ENCODE measurements around the gene ASB15.
"Not testable (repeated sequence)": the region's sequence is repeated elsewhere in the genome, so short reads cannot be mapped to it uniquely, and the experiment has no call there.

Gene ASB15

DNA sequence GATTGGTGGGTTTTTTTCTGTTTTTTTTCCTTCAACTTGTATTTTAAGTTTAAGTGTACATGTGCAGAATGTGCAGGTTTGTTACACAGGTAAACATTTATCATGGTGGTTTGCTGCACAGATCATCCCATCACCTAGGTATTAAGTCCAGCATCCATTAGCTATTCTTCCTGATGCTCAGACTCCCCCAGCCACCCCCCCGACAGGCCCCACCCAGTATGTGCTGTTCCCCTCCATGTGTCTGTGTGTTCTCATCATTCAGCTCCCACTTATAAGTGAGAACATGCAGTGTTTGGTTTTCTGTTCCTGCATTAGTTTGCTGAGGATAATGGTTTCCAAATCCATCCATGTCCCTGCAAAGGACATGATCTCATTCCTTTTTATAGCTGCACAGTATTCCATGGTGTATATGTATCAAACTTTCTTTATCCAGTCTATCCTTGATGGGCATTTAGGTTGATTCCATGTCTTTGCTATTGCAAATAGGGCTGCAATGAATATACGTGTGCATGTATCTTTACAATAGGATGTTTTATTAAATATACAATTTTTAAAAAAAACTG is 32.5 kb downstream of the ASB15 start:
- H3K27me3 ChIP-seq (ENCODE audit: control insufficient read depth, insufficient read depth, low read length); H3K36me3 ChIP-seq (ENCODE audit: control insufficient read depth, insufficient read depth, low read length); H3K4me3 ChIP-seq (ENCODE audit: low read length); H3K4me1 ChIP-seq (ENCODE audit: control insufficient read depth, insufficient read depth, low read length); H3K27ac ChIP-seq (ENCODE audit: low read length); H3K9me3 ChIP-seq (ENCODE audit: control insufficient read depth, insufficient read depth, low read length); DNase-seq (ENCODE audit: low read depth, low spot score): not testable (repeated sequence)
- WGBS (ENCODE audit: insufficient coverage, insufficient read length): no CpG with 5 or more reads among the region's 2 CpGs

DNA sequence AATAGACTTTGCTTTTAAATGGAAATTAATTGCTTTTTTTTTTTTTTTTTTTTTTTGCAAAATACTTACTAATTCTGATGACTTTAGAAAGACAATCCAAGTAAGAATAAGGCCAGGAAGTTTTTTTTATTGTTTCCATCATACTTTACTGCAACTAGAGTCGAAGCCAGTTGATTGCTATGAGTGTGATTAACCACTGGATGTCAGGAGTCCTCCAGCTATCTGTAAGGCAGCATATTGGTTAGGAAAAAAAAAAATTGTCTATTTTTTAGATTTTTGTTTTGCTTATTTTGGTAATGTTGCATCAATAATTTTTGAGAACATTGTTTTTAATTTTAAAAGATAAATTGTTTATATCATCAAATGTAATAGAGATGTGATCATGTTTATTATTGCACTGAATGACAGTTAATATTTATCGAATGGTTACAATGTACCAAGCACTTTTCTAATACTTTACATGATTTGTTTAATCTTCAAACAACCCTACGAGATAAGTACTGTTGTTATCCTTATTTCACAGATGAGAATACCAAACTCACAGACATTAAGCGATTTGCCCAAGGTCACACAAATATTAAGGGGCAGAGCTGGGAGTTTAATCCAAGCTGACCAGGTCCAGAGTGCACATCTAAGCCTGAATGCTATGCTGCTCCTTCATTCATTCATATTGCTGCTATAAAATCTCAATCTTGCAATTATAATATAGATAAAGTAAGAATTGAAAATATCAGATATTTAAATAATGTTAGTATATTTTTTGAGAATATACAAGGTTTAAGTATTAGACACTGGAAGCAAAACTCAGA is 34.1 kb downstream of the ASB15 start:
- no CpG with 5 or more reads among the region's 4 CpGs for WGBS (ENCODE audit: insufficient coverage, insufficient read length)
- no peaks in the 10 kb centered on the region for H3K4me1 ChIP-seq (ENCODE audit: control insufficient read depth, insufficient read depth, low read length)
- DNase-seq (ENCODE audit: low read depth, low spot score): no peak

GRCh38 chr7:123637203-123637602 is 35.6 kb downstream of the ASB15 start:
- H3K4me3 ChIP-seq (ENCODE audit: low read length): no peak overlapping the region
- no peaks in the 10 kb centered on the region for H3K9me3 ChIP-seq (ENCODE audit: control insufficient read depth, insufficient read depth, low read length)
- no peak for DNase-seq (ENCODE audit: low read depth, low spot score)
- H3K4me1 ChIP-seq (ENCODE audit: control insufficient read depth, insufficient read depth, low read length): no peaks in the 10 kb centered on the region
- H3K36me3 ChIP-seq (ENCODE audit: control insufficient read depth, insufficient read depth, low read length): no peaks in the 10 kb centered on the region; the same call in 1 of the 2 replicates
- no peaks in the 10 kb centered on the region for H3K27me3 ChIP-seq (ENCODE audit: control insufficient read depth, insufficient read depth, low read length)
- H3K27ac ChIP-seq (ENCODE audit: low read length): no peak overlapping the region
- WGBS (ENCODE audit: insufficient coverage, insufficient read length): no CpG with 5 or more reads among the region's 3 CpGs

More for the DNA sequence above, 34.1 kb downstream of the ASB15 start:
- Histone ChIP-seq H3K27me3 (ENCODE audit: control insufficient read depth, insufficient read depth, low read length) (no peaks in the 10 kb centered on the region), H3K36me3 (ENCODE audit: control insufficient read depth, insufficient read depth, low read length) (no peaks in the 10 kb centered on the region; the same call in 1 of the 2 replicates), H3K27ac (ENCODE audit: low read length) (no peak overlapping the region), H3K9me3 (ENCODE audit: control insufficient read depth, insufficient read depth, low read length) (no peaks in the 10 kb centered on the region), H3K4me3 (ENCODE audit: low read length) (no peak overlapping the region)

DNA sequence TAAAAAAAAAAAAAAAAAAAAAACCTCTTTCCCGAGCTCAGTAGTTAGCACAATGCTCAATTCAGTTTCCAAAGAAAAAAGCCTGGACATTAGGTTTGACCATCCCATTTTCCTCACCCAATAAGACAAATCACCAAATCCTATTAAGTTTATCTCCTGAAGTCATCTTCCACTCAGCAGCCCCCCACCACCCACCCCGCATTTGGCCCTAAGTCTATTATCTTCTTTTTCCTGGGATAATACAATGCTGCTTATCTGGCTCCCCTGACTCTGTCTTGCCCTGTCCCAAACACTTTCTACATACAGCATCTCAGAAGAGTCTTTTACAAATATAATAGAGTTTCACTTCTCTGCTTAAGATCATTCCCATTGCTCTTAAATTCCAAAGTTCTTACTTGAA is 36.3 kb downstream of the ASB15 start:
- Histone ChIP-seq H3K4me3 (ENCODE audit: low read length) (no peak overlapping the region), H3K36me3 (ENCODE audit: control insufficient read depth, insufficient read depth, low read length) (no peaks in the 10 kb centered on the region; the same call in 1 of the 2 replicates), H3K27ac (ENCODE audit: low read length) (no peak overlapping the region), H3K27me3 (ENCODE audit: control insufficient read depth, insufficient read depth, low read length) (no peaks in the 10 kb centered on the region), H3K9me3 (ENCODE audit: control insufficient read depth, insufficient read depth, low read length) (no peaks in the 10 kb centered on the region), H3K4me1 (ENCODE audit: control insufficient read depth, insufficient read depth, low read length) (no peaks in the 10 kb centered on the region)
- DNase-seq (ENCODE audit: low read depth, low spot score): no peak
- WGBS (ENCODE audit: insufficient coverage, insufficient read length): no CpG with 5 or more reads among the region's 2 CpGs

- no peaks in the 10 kb centered on the region; the same call in 1 of the 2 replicates for H3K4me1 ChIP-seq (ENCODE audit: control insufficient read depth, insufficient read depth, low read length)
- H3K27me3 ChIP-seq (ENCODE audit: control insufficient read depth, insufficient read depth, low read length): no peaks in the 10 kb centered on the region
- H3K27ac ChIP-seq (ENCODE audit: low read length): no peak overlapping the region
- no peak for DNase-seq (ENCODE audit: low read depth, low spot score)
- no CpG with 5 or more reads among the region's 2 CpGs for WGBS (ENCODE audit: insufficient coverage, insufficient read length)
- no peaks in the 10 kb centered on the region; the same call in 1 of the 2 replicates for H3K36me3 ChIP-seq (ENCODE audit: control insufficient read depth, insufficient read depth, low read length)
- no peaks in the 10 kb centered on the region for H3K9me3 ChIP-seq (ENCODE audit: control insufficient read depth, insufficient read depth, low read length)
- no peak overlapping the region for H3K4me3 ChIP-seq (ENCODE audit: low read length)
Measured at GRCh38 chr7:123639631-123640030, 38.0 kb downstream of the ASB15 start.

DNA sequence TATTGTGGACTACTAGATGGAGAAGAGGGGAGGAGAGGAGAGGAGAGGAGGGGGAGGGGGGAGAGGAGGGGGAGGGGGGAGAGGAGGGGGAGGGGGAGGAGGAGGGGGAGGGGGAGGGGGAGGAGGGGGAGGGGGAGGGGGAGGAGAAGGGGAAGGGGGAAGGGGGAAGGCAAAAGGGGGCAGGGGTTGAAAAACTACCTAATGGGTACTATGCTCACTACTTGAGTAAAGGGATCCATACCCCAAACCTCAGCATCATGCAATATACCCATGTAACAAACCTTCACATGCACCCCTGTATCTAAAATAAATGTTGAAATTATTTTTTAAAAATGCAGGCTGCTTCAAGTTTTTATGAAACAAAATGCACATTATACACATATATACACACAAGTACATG is 39.0 kb downstream of the ASB15 start:
- peaks cover 1% of the 10 kb centered on the region; the same call in 1 of the 2 replicates for H3K4me1 ChIP-seq (ENCODE audit: control insufficient read depth, insufficient read depth, low read length)
- no peak overlapping the region for H3K4me3 ChIP-seq (ENCODE audit: low read length)
- no peak for DNase-seq (ENCODE audit: low read depth, low spot score)
- no peaks in the 10 kb centered on the region for H3K27me3 ChIP-seq (ENCODE audit: control insufficient read depth, insufficient read depth, low read length)
- H3K9me3 ChIP-seq (ENCODE audit: control insufficient read depth, insufficient read depth, low read length): no peaks in the 10 kb centered on the region
- H3K36me3 ChIP-seq (ENCODE audit: control insufficient read depth, insufficient read depth, low read length): no peaks in the 10 kb centered on the region; the same call in 1 of the 2 replicates
- no peak overlapping the region for H3K27ac ChIP-seq (ENCODE audit: low read length)

DNA sequence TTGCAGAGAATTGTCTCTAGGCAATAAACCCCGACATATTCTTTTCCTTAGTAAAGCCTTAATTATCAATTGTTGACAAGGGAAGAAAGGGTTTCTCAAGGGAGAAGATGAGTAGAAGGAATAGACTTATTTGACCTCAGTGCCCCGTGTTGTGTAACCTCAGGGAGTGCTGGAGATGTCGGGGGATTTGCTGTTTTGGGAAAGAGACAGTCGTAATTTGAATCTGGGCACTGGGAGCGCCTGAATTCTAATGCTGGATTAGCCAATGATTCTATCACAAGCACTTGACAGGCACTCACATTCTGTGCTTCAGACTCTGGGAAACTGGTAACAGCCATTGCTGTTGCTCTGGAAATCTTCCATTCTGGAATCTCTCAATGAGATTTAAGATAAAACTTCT is 40.3 kb downstream of the ASB15 start:
- no CpG with 5 or more reads among the region's 5 CpGs for WGBS (ENCODE audit: insufficient coverage, insufficient read length)
- no peak for DNase-seq (ENCODE audit: low read depth, low spot score)
- no peaks in the 10 kb centered on the region for H3K9me3 ChIP-seq (ENCODE audit: control insufficient read depth, insufficient read depth, low read length)
- H3K36me3 ChIP-seq (ENCODE audit: control insufficient read depth, insufficient read depth, low read length): no peaks in the 10 kb centered on the region; the same call in 1 of the 2 replicates
- H3K27me3 ChIP-seq (ENCODE audit: control insufficient read depth, insufficient read depth, low read length): no peaks in the 10 kb centered on the region
- H3K27ac ChIP-seq (ENCODE audit: low read length): no peak overlapping the region
- H3K4me1 ChIP-seq (ENCODE audit: control insufficient read depth, insufficient read depth, low read length): peaks cover 1% of the 10 kb centered on the region; the same call in 1 of the 2 replicates
- H3K4me3 ChIP-seq (ENCODE audit: low read length): no peak overlapping the region

GRCh38 chr7:123643495-123644441 is 42.1 kb downstream of the ASB15 start:
- Histone ChIP-seq H3K27me3 (ENCODE audit: control insufficient read depth, insufficient read depth, low read length) (no peaks in the 10 kb centered on the region), H3K36me3 (ENCODE audit: control insufficient read depth, insufficient read depth, low read length) (no peaks in the 10 kb centered on the region; the same call in 1 of the 2 replicates), H3K4me3 (ENCODE audit: low read length) (no peak overlapping the region), H3K4me1 (ENCODE audit: control insufficient read depth, insufficient read depth, low read length) (peaks cover 1% of the 10 kb centered on the region; the same call in 1 of the 2 replicates), H3K27ac (ENCODE audit: low read length) (no peak overlapping the region), H3K9me3 (ENCODE audit: control insufficient read depth, insufficient read depth, low read length) (no peaks in the 10 kb centered on the region)
- no CpG with 5 or more reads among the region's 6 CpGs for WGBS (ENCODE audit: insufficient coverage, insufficient read length)
- DNase-seq (ENCODE audit: low read depth, low spot score): peak; percentile 66

DNA sequence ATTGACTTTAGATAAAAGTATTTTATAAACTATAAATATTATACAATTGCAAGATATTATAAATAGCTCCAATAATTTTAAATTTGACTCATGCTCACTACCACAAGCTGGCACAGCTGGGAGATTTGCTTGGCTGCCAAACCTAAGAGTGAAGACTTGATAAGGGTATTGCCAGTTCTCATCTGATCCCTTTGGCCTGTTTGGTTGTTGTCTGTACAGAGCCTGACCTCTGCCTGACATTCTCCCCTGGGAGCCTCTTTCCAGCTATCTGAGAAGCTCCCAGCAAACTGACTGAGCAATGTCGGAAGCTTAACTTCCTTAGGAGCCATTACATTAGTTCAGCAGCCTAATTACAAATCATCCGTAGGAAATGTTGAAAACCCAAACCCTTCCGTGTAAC is 43.9 kb downstream of the ASB15 start:
- WGBS (ENCODE audit: insufficient coverage, insufficient read length): no CpG with 5 or more reads among the region's 3 CpGs
- Histone ChIP-seq H3K27me3 (ENCODE audit: control insufficient read depth, insufficient read depth, low read length) (no peaks in the 10 kb centered on the region), H3K4me3 (ENCODE audit: low read length) (no peak overlapping the region), H3K4me1 (ENCODE audit: control insufficient read depth, insufficient read depth, low read length) (peaks cover 1% of the 10 kb centered on the region; the same call in 1 of the 2 replicates), H3K9me3 (ENCODE audit: control insufficient read depth, insufficient read depth, low read length) (no peaks in the 10 kb centered on the region), H3K36me3 (ENCODE audit: control insufficient read depth, insufficient read depth, low read length) (no peaks in the 10 kb centered on the region), H3K27ac (ENCODE audit: low read length) (no peak overlapping the region)
- no peak for DNase-seq (ENCODE audit: low read depth, low spot score)

- Histone ChIP-seq H3K27me3 (ENCODE audit: control insufficient read depth, insufficient read depth, low read length) (no peaks in the 10 kb centered on the region), H3K36me3 (ENCODE audit: control insufficient read depth, insufficient read depth, low read length) (no peaks in the 10 kb centered on the region), H3K4me3 (ENCODE audit: low read length) (no peak overlapping the region), H3K4me1 (ENCODE audit: control insufficient read depth, insufficient read depth, low read length) (peaks cover 1% of the 10 kb centered on the region; the same call in 1 of the 2 replicates), H3K27ac (ENCODE audit: low read length) (no peak overlapping the region), H3K9me3 (ENCODE audit: control insufficient read depth, insufficient read depth, low read length) (no peaks in the 10 kb centered on the region)
- DNase-seq (ENCODE audit: low read depth, low spot score): no peak
- no CpG with 5 or more reads among the region's 7 CpGs for WGBS (ENCODE audit: insufficient coverage, insufficient read length)
Measured at GRCh38 chr7:123647106-123647730, 45.6 kb downstream of the ASB15 start.

All from iPS DF 6.9 (cell line).